SJSA1 (cell line): Measurements from ENCODE around the gene OXSR1. TPM values are rescaled to one million over a fixed set of nuclear protein-coding genes. Genes with fewer than 3 reads are reported as not detected.
"Not testable (repeated sequence)": the region's sequence is repeated elsewhere in the genome, so short reads cannot be mapped to it uniquely, and the experiment has no call there.

Experiments
- DNase-seq, 2 experiments: peaks; one replicate each; pipeline ENCODE4 v3.0.0-alpha.2; 2015 to 2020; ENCODE audit warnings: low spot score in 2 of 2, low read depth in 1 of 2
- H3K27ac ChIP-seq: fragments of 250-450 bp; sonication (Bioruptor Pico); 2 replicates; pipeline ENCODE4 v1.5.1; 2020; ENCODE audit warnings: mild to moderate bottlenecking, moderate library complexity
- H3K27me3 ChIP-seq: fragments of 250-450 bp; sonication (Bioruptor Pico); replicated peaks from 2 replicates; pipeline ENCODE4 v1.5.1; 2020; ENCODE audit warnings: mild to moderate bottlenecking, moderate library complexity
- H3K36me3 ChIP-seq: fragments of 250-450 bp; sonication (Bioruptor Pico); 2 replicates; pipeline ENCODE4 v1.5.1; 2020; ENCODE audit warnings: mild to moderate bottlenecking
- H3K4me1 ChIP-seq: fragments of 250-450 bp; sonication (Bioruptor Pico); replicated peaks from 2 replicates; pipeline ENCODE4 v1.6.1; 2021; ENCODE audit warnings: mild to moderate bottlenecking
- H3K4me3 ChIP-seq: fragments of 250-450 bp; sonication (Bioruptor Pico); 2 replicates; pipeline ENCODE4 v1.5.1; 2020; ENCODE audit warnings: mild to moderate bottlenecking
- H3K9me3 ChIP-seq: fragments of 250-450 bp; sonication (Bioruptor Pico); replicated peaks from 2 replicates; pipeline ENCODE4 v1.5.1; 2020; ENCODE audit warnings: mild to moderate bottlenecking
- total RNA-seq: library from RNA; depleted of rRNA; stranded (reverse); fragments of >200 nt; shearing (Covaris generic); gene quantifications from 2 replicates; pipeline ENCODE4 v1.2.3, GENCODE V29; 2014

OXSR1 gene
- total RNA-seq, 1 experiment from 2014 or later, result 37.3 TPM

DNA sequence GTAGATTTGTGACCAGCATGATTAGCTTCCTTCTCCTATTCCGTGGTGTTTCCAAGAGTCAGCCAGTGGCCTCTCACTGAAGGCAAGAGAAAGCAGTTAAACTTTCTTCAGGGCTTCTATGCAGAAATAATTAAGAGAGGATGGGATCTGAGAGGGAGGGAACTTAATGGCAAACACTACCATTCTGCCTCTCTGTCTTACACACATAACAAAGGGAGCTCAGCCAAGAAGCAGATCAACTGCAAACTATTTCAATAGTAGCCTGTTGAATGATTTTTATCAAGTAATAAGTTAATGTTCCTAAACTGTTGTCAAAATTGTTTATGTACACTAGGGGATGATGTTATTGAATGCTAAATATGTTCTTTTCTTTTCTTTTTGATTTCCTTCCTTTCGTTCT, 11.8 kb downstream of the OXSR1 start:
- Histone ChIP-seq H3K4me3 (no peak overlapping the region), H3K4me1 (peaks cover 30% of the 10 kb centered on the region), H3K36me3 (peaks cover 10% of the 10 kb centered on the region), H3K9me3 (no peaks in the 10 kb centered on the region), H3K27me3 (no peaks in the 10 kb centered on the region), H3K27ac (no peak overlapping the region)
- DNase-seq, result no peak

DNA sequence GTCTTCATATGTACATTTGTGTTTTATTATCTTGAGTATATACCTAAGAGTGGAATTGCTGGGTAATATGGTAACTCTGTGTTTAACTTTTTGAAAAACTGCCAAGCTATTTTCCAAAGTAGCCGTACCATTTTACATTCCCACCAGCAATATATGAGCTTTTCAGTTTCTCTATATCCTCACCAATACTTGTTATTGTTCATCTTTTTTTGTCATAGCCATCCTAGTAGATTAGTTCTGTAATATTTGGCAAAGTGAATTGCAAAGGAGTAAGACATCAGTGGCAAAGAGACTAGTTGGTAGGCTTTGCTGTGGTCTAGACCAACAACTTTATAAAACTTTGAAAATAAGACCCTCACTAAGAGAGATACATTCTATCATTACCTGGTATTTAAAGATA, 21.4 kb downstream of the OXSR1 start:
- Histone ChIP-seq H3K27ac (no peak overlapping the region), H3K4me1 (no peaks in the 10 kb centered on the region), H3K4me3 (no peak overlapping the region), H3K9me3 (no peaks in the 10 kb centered on the region), H3K27me3 (no peaks in the 10 kb centered on the region), H3K36me3 (peaks cover 44% of the 10 kb centered on the region)
- DNase-seq, result no peak

DNA sequence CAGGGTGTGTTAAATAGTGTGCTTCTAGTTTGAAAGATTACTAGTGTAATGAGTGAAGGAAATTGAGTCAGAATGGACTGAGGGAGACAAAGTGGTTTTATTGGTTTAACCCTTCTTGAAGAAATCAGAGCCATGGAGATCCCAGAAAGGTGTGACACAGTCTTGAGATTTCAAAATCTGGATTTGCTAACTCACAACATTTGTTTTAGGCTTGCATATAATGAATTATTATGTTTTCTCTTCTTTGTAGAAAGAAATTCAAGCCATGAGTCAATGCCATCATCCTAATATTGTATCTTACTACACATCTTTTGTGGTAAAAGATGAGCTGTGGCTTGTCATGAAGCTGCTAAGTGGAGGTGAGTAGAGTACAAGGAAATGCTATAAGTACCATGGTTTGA, 25.1 kb downstream of the OXSR1 start:
- Histone ChIP-seq H3K36me3 (peaks cover 41% of the 10 kb centered on the region), H3K27ac (no peak overlapping the region), H3K27me3 (no peaks in the 10 kb centered on the region), H3K4me3 (no peak overlapping the region), H3K9me3 (no peaks in the 10 kb centered on the region), H3K4me1 (no peaks in the 10 kb centered on the region)
- DNase-seq, result no peak

DNA sequence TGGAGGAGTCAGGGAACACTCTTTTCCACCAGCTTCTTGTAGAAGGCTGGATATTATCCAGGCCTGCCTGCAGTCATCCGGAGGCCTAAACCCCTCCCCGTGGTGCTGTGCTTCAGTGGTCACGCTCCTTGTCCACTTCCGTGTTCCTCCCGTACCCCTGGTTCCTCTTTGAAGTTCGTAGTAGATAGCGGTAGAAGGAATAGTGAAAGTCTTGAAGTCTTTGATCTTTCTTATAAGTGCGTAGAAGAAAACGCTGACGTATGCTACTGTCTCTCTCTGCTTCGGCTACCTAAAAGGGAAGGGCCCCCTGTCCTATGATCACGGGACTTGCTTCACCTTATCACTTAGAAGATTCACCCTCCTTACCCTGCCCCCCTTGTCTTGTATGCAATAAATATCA, 37.6 kb downstream of the OXSR1 start:
- not testable (repeated sequence) for H3K9me3 ChIP-seq, H3K27ac ChIP-seq, DNase-seq, H3K4me1 ChIP-seq, H3K27me3 ChIP-seq, H3K4me3 ChIP-seq
- H3K36me3 ChIP-seq, result peaks cover 42% of the 10 kb centered on the region

DNA sequence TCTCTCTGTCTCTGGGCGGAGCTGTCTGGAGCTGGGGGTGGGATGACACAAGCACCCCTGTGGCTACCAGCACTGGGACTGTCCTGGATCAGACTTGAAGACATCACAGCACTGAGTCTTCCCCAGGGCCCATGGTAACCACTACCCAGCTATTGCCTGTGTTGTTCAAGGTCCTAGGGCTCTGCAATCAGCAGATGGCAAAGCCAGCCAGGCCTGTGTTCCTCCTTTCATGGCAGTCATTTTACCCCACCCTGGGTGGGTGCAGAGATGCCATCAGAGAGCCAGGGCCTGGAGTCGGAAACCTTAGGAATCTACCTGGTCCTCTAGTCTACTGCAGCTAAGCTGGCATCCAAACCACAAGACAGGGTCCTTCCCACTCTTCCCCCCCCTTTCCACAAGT, 38.4 kb downstream of the OXSR1 start:
- DNase-seq, result no peak
- H3K27me3 ChIP-seq, result no peaks in the 10 kb centered on the region
- H3K9me3 ChIP-seq, result no peaks in the 10 kb centered on the region
- no peak overlapping the region for H3K4me3 ChIP-seq
- no peak overlapping the region for H3K27ac ChIP-seq
- no peaks in the 10 kb centered on the region for H3K4me1 ChIP-seq
- H3K36me3 ChIP-seq, result peaks cover 43% of the 10 kb centered on the region

DNA sequence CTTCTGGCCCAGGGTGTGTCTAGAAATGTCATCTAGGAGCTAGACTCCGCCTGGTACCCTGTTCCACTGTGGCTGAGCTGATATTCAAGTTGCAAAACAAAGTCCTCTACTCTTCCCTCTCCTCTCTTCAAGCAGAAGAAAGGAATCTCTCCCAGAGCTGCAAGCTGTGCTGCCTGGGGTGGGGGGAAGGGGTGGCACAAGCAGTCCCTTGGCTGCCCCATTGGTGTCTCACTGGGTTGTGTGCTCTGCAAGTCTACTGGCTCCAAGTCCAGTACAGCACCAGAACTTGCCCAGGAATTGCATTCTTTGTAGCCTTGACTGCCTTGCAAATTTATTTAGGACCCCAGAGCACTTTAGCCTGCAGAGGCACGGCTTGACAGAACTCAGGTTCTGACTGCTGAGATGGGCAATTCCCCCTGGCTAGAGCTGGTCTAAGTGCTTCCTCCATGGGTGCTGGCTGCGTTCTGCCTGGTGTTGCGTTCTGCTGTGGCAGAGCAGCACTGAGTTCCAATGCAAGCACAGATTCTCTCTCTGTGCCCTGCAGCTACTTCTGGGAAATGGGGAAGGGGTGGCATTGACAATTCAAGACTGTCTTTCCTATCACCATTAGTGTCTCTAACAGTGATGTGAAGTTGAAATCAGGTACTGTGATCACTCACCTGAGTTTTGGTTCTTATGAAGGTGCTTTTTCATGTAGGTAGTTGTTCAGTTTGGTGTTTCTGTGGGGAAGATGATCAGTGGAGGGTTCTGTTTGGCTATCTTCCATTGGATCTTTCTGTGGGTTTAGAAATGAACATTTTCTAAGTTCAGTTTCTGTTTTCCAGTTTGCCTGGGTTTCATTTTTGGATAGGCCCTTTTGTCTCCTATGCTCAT, 39.5 kb downstream of the OXSR1 start:
- H3K36me3 ChIP-seq, result peaks cover 35% of the 10 kb centered on the region
- H3K4me3 ChIP-seq, result no peak overlapping the region
- no peaks in the 10 kb centered on the region for H3K27me3 ChIP-seq
- DNase-seq, result no peak
- no peaks in the 10 kb centered on the region for H3K9me3 ChIP-seq
- H3K27ac ChIP-seq, result no peak overlapping the region
- no peaks in the 10 kb centered on the region for H3K4me1 ChIP-seq

DNA sequence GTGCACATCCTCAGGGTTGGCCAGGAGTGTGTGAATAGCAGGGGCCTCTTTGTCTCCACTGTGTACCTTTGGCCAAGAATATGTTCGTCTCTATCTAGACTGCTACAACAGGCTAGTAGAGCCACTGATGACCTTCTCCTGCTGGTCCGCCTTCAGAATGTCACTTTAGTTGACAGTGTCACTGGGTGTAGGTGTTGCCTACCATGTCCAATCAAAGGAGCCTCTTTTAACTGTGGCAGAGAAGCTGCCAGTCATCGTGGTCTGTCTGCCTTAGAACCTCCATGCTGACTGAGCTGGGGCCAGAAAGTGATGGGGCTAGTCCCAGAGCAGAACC, 40.1 kb downstream of the OXSR1 start:
- DNase-seq, result no peak
- H3K36me3 ChIP-seq, result peaks cover 29% of the 10 kb centered on the region
- no peak overlapping the region for H3K27ac ChIP-seq
- no peaks in the 10 kb centered on the region for H3K9me3 ChIP-seq
- H3K4me1 ChIP-seq, result no peaks in the 10 kb centered on the region
- H3K27me3 ChIP-seq, result no peaks in the 10 kb centered on the region
- H3K4me3 ChIP-seq, result no peak overlapping the region

DNA sequence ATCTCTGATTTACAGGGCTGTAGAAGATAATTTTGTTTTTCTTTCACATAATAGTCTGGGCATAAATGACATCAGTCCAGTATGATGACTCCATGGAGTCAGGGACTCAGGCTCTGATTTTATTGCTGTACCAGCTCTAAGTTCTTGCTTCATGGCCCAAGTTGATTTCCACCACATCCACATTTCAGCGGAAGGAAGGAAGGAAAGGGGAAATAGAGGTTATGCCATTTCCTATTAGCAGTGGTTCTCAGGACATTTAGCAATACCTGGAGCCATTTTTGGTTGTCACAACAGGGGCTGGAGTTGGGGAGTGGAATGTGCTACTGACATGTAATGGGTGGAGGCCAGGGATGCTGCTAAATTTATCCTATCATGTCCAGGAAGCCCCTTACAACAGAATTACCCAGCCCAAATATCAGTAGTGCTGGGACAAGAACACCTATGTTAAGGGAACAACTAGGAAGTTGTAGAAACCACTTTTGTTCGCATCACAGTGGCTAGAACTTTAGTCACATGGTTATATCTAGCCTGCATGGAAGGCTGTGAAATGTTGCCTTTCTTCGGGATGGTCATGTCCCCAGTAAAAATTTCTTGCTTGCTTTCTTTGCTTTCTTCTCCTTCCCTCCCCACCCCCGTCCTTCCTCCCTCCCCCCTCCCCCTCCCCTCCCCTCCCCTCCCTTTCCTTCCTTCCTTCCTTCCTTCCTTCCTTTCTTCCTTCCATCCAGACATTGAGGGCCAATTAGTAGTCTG, 42.1 kb downstream of the OXSR1 start:
- Histone ChIP-seq H3K9me3 (no peaks in the 10 kb centered on the region), H3K27me3 (no peaks in the 10 kb centered on the region), H3K4me1 (no peaks in the 10 kb centered on the region), H3K36me3 (peaks cover 18% of the 10 kb centered on the region), H3K4me3 (no peak overlapping the region), H3K27ac (no peak overlapping the region)
- no peak for DNase-seq

DNA sequence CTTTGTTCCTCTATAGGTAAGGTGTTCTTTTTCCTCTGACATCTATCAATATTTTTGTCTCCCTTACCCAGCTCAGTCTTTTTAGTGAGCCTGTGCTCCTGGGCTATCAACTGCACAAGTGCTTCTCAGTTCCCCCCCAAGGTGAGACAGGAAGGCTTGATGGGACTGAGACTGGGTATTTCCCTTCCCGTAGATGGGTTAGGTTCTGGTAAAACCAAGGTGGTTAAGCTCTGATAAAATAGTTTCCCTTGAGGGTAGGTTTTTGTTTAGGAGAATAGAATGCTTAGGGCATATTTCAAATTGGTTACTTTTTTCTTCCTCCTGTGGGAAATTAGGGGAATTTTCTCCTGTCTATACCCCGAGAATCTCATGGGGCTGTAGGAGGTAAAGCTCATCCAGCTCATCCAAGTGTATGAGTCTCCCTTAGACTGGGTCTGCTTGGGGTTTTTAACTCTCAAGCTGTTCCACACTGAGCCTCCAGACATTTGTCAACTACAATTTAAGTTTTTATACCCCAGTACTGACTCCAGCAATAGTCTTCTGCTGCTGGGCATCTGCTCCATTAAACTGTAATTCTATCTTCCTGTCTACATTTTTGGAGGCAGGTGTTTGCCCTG, 44.9 kb downstream of the OXSR1 start:
- Histone ChIP-seq H3K4me3 (no peak overlapping the region), H3K9me3 (no peaks in the 10 kb centered on the region), H3K36me3 (peaks cover 10% of the 10 kb centered on the region; the same call in 1 of the 2 replicates), H3K27me3 (no peaks in the 10 kb centered on the region), H3K27ac (no peak overlapping the region), H3K4me1 (no peaks in the 10 kb centered on the region)
- no peak for DNase-seq

DNA sequence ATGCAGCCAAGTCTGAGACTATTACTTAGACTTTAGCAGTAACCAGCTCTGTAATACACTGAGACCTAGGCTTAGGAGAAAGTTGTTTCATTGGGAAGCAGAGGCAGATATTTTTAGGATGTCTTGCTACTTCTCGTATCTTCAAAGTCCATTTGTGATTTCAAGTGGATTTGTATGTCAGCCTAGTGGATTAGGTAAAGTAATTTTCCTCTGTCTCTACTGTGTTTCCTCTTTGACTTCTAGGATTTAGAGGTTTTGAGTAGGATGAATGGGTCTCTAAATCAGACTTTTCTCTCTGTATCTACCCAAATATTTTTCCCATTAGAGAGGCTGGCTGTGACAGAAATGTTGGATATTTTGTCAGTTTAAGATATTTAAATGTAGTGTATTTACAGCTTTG, 46.8 kb downstream of the OXSR1 start:
- DNase-seq, result no peak
- no peak overlapping the region for H3K27ac ChIP-seq

DNA sequence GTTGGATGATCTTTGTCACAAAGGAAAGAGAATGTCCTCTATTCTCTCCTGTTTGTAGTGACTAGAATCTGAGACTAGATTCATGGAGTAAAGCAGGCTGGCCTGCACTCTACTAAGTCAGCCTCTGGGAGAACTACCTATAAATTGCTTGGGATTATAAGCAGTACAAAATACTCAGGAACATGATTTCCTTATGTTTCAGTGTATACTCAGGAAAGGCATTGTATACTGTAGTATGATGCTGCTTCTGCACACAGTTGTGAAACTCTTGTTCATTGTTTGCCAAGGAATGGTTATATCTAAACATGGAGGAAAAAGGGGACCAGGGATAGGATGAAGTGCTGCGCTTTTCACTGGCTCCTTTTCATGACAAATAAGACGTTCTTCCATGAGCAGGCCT, 49.2 kb downstream of the OXSR1 start:
- Histone ChIP-seq H3K9me3 (no peaks in the 10 kb centered on the region), H3K27me3 (no peaks in the 10 kb centered on the region), H3K27ac (no peak overlapping the region), H3K36me3 (peaks cover 26% of the 10 kb centered on the region), H3K4me3 (no peak overlapping the region), H3K4me1 (peaks cover 8% of the 10 kb centered on the region; the same call in 1 of the 2 replicates)
- DNase-seq, result no peak

More for the DNA sequence above, 46.8 kb downstream of the OXSR1 start:
- peaks cover 17% of the 10 kb centered on the region for H3K36me3 ChIP-seq
- no peaks in the 10 kb centered on the region for H3K27me3 ChIP-seq
- no peaks in the 10 kb centered on the region for H3K4me1 ChIP-seq
- no peaks in the 10 kb centered on the region for H3K9me3 ChIP-seq
- H3K4me3 ChIP-seq, result no peak overlapping the region

DNA sequence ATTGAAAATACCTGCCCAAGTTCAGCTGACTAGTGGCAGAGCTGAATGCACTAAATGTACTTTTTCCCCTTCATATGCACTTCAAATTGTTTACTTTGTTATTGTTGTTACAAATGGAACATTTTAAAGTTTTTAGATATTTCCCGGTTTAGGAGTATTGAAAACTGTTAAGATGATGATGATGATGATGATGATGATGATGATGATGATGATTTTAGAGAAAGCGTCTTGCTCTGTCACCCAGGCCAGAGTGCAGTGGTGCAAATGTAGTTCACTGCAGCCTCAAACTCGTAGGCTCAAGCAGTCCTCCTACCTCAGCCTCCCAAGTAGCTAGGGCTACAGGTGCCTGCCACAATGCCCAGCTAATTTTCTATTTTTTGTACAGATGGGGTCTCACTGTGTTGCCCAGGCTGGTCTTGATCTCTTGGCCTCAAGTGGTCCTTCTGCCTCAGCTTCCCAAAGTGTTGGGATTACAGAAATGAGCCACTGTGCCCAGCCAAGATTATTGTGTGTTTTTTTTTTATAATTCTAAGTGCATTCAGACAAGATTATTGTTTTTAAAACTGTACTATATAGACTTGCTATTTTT, 54.4 kb downstream of the OXSR1 start:
- no peaks in the 10 kb centered on the region for H3K27me3 ChIP-seq
- H3K4me1 ChIP-seq, result peaks cover 8% of the 10 kb centered on the region
- no peak for DNase-seq
- no peak overlapping the region for H3K27ac ChIP-seq
- H3K4me3 ChIP-seq, result no peak overlapping the region
- peaks cover 41% of the 10 kb centered on the region for H3K36me3 ChIP-seq
- H3K9me3 ChIP-seq, result no peaks in the 10 kb centered on the region

DNA sequence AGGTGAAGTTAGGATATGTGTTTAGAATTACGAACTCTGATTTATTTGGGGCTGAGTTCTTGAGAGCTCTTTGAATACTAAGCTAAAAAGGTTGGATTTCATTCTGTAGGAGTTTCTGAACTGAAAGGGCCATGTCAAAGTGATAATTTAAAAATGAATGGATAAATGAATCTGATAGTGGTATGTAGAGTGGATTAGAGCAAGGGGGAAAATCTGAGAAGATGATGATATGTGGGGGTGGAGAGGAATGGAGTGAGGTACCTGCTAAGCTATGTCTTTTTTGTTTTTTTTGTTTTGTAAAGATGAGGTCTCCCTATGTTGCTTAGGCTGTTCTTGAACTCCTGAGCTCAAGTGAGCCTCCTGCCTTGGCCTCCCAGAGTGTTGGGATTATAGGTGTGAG, 55.7 kb downstream of the OXSR1 start:
- no peak overlapping the region for H3K4me3 ChIP-seq
- H3K36me3 ChIP-seq, result peaks cover 50% of the 10 kb centered on the region
- H3K9me3 ChIP-seq, result no peaks in the 10 kb centered on the region
- H3K27ac ChIP-seq, result no peak overlapping the region
- no peaks in the 10 kb centered on the region for H3K27me3 ChIP-seq
- H3K4me1 ChIP-seq, result peaks cover 8% of the 10 kb centered on the region
- DNase-seq, result no peak
